ENCODE measurements around the gene ARL17A. TPM values are rescaled to one million over a fixed set of nuclear protein-coding genes. Genes with fewer than 3 reads are reported as not detected.
"Not testable (repeated sequence)": the region's sequence is repeated elsewhere in the genome, so short reads cannot be mapped to it uniquely, and the experiment has no call there.

Gene ARL17A
- total RNA-seq = 10 to 100 TPM; 21.9 to 32.6 (median 23.4) TPM
- total RNA-seq (2013) = 11.6 TPM

- DNase-seq (peak in 1 of 2 donors; percentile 66), ATAC-seq (peak; percentile 91 to 99 (median 92))
- intact Hi-C loops (cut with micrococcal nuclease); H3K4me1 ChIP-seq (ENCODE audit: control insufficient read depth, insufficient read depth, low read length); H3K27me3 Mint-ChIP-seq (ENCODE audit: low read depth in 2 of 2); H3K27me3 ChIP-seq (ENCODE audit: control insufficient read depth, insufficient read depth, low read length); H3K4me3 ChIP-seq (ENCODE audit: low read length); H3K36me3 Mint-ChIP-seq; H3K36me3 ChIP-seq (ENCODE audit: control insufficient read depth, insufficient read depth, low read length); H3K9me3 Mint-ChIP-seq; H3K4me3 Mint-ChIP-seq; H3K4me1 Mint-ChIP-seq; H3K9me3 ChIP-seq (ENCODE audit: control insufficient read depth, insufficient read depth, low read length); H3K27ac Mint-ChIP-seq: not testable (repeated sequence)
- peak within 1 kb of the TSS; percentile 49 for H3K27ac ChIP-seq (ENCODE audit: low read length)
- WGBS (ENCODE audit: insufficient coverage) = no CpG with 5 or more reads among the region's 65 CpGs
Observed at GRCh38 chr17:46579083-46580075, at the start of gene ARL17A. Gene ARL17A (minus strand): TSS chr17:46579691. CDS start chr17:46576322, 3,369 bp downstream.

DNA sequence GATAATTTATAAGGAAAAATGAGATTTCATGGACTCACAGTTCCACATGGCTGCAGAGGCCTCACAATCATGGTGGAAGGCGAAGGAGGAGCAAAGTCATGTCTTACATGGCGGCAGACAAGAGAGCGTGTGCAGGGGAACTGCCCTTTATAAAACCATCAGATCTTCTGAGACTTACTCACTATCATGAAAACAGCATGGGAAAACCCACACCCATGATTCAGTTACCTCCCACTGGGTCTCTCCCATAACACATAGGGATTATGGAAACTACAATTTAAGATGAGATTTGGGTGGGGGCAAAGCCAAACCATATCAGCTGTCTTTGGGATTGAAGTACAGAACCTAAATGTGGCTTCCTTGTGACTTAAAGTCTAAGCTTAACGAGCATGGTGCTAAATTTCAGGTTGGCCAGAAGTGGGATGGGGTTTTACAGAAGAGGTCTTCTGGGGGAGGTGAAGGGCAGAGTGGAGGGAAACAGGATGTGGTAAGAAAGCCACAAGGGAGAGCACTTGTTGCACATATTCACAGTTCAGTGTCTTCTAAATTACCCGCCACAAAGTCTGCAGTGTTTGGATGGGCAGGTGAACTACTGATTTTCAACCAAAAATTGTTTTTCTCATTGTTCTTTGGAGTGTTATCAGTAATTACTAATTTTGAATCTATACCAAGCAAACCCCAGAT is 49.4 kb upstream of the ARL17A start:
- H3K36me3 ChIP-seq (ENCODE audit: control insufficient read depth, insufficient read depth, low read length); intact Hi-C loops (cut with micrococcal nuclease); H3K36me3 Mint-ChIP-seq; H3K4me1 Mint-ChIP-seq; H3K9me3 Mint-ChIP-seq; H3K4me1 ChIP-seq (ENCODE audit: control insufficient read depth, insufficient read depth, low read length); H3K9me3 ChIP-seq (ENCODE audit: control insufficient read depth, insufficient read depth, low read length); DNase-seq; H3K4me3 Mint-ChIP-seq; H3K27ac Mint-ChIP-seq; H3K4me3 ChIP-seq (ENCODE audit: low read length); H3K27me3 Mint-ChIP-seq (ENCODE audit: low read depth in 2 of 2); H3K27ac ChIP-seq (ENCODE audit: low read length); H3K27me3 ChIP-seq (ENCODE audit: control insufficient read depth, insufficient read depth, low read length): not testable (repeated sequence)
- ATAC-seq = peak; percentile 85 to 98 (median 88)
- WGBS (ENCODE audit: insufficient coverage) = no CpG with 5 or more reads among the region's 5 CpGs

GRCh38 chr17:46627452-46627851 is 48.0 kb upstream of the ARL17A start:
- H3K27me3 ChIP-seq (ENCODE audit: control insufficient read depth, insufficient read depth, low read length); H3K4me3 ChIP-seq (ENCODE audit: low read length); H3K36me3 ChIP-seq (ENCODE audit: control insufficient read depth, insufficient read depth, low read length); H3K9me3 ChIP-seq (ENCODE audit: control insufficient read depth, insufficient read depth, low read length); intact Hi-C loops (cut with micrococcal nuclease); H3K4me1 Mint-ChIP-seq; H3K27ac ChIP-seq (ENCODE audit: low read length); H3K27me3 Mint-ChIP-seq (ENCODE audit: low read depth in 2 of 2); H3K9me3 Mint-ChIP-seq; ATAC-seq; H3K4me3 Mint-ChIP-seq; H3K27ac Mint-ChIP-seq; DNase-seq; H3K4me1 ChIP-seq (ENCODE audit: control insufficient read depth, insufficient read depth, low read length); H3K36me3 Mint-ChIP-seq: not testable (repeated sequence)
- WGBS (ENCODE audit: insufficient coverage) = no CpG with 5 or more reads among the region's 2 CpGs

DNA sequence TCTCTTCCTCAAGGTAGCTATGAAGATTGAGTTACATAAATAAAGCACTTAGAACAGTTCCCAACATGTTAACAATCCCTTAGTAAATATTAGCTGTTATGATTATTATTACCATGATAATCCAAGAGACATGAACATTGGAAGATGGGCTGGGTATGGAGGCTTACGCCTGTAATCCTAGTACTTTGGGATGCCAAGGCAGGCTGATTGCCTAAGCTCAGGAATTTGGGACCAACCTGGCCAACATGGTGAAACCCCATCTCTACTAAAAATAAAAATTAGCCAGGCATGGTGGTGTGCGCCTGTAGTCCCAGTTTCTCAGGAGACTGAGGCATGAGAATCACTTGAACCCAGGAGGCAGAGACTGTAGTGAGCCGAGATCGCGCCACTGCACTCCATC is 45.2 kb upstream of the ARL17A start:
- H3K9me3 ChIP-seq (ENCODE audit: control insufficient read depth, insufficient read depth, low read length); H3K4me3 ChIP-seq (ENCODE audit: low read length); ATAC-seq; H3K27ac ChIP-seq (ENCODE audit: low read length); DNase-seq; H3K27ac Mint-ChIP-seq; H3K36me3 Mint-ChIP-seq; H3K4me1 Mint-ChIP-seq; H3K4me1 ChIP-seq (ENCODE audit: control insufficient read depth, insufficient read depth, low read length); intact Hi-C loops (cut with micrococcal nuclease); H3K27me3 Mint-ChIP-seq (ENCODE audit: low read depth in 2 of 2); H3K27me3 ChIP-seq (ENCODE audit: control insufficient read depth, insufficient read depth, low read length); H3K9me3 Mint-ChIP-seq; H3K4me3 Mint-ChIP-seq; H3K36me3 ChIP-seq (ENCODE audit: control insufficient read depth, insufficient read depth, low read length): not testable (repeated sequence)
- no CpG with 5 or more reads among the region's 5 CpGs for WGBS (ENCODE audit: insufficient coverage)

DNA sequence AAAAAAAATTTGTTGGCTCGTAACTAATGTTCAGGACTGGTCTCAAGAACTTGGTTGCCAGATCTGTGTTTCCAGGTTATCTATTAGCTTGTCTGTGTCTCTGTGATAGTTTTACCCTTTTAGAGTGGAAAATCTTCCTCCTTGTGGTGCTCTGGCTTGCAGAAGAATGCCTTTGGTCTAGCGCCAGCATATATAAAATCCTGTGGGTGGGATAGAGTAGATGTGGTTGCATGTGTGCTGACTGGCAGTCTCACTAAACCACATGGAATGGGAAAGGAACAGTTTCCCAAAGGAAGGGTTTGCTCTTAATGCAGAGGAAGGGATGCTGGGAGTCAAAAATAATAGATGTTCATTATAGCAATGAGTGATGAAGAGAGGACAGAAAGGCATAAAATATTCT is 44.3 kb upstream of the ARL17A start:
- H3K27me3 Mint-ChIP-seq (ENCODE audit: low read depth in 2 of 2); H3K4me1 ChIP-seq (ENCODE audit: control insufficient read depth, insufficient read depth, low read length); H3K27ac ChIP-seq (ENCODE audit: low read length); H3K27me3 ChIP-seq (ENCODE audit: control insufficient read depth, insufficient read depth, low read length); H3K9me3 ChIP-seq (ENCODE audit: control insufficient read depth, insufficient read depth, low read length); H3K27ac Mint-ChIP-seq; intact Hi-C loops (cut with micrococcal nuclease); H3K36me3 ChIP-seq (ENCODE audit: control insufficient read depth, insufficient read depth, low read length); ATAC-seq; DNase-seq; H3K9me3 Mint-ChIP-seq; H3K4me3 ChIP-seq (ENCODE audit: low read length); H3K4me3 Mint-ChIP-seq; H3K4me1 Mint-ChIP-seq; H3K36me3 Mint-ChIP-seq: not testable (repeated sequence)
- no CpG with 5 or more reads among the region's 2 CpGs for WGBS (ENCODE audit: insufficient coverage)

DNA sequence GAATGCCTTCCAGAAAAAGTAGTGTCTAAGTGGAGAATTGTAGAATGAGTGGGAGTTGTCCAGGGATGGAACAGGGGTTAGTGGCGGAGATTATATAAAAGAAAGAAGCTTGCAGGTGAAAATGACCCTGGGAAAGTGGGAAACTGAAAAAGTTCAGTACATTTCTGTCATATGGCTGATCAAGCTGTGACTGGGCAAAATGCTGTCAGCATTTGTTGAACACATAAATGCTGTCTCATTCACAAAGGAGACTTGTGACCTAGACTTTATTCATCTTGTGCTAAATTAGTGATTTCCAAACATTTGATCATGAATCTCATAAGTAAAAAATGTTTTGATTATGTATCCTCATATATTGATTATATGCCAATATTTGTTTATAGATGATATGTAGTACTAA is 39.5 kb upstream of the ARL17A start:
- intact Hi-C loops (cut with micrococcal nuclease); H3K27ac Mint-ChIP-seq; DNase-seq; H3K4me1 ChIP-seq (ENCODE audit: control insufficient read depth, insufficient read depth, low read length); H3K36me3 Mint-ChIP-seq; H3K4me3 Mint-ChIP-seq; H3K9me3 ChIP-seq (ENCODE audit: control insufficient read depth, insufficient read depth, low read length); H3K27me3 Mint-ChIP-seq (ENCODE audit: low read depth in 2 of 2); H3K4me1 Mint-ChIP-seq; H3K9me3 Mint-ChIP-seq; H3K27me3 ChIP-seq (ENCODE audit: control insufficient read depth, insufficient read depth, low read length); H3K4me3 ChIP-seq (ENCODE audit: low read length); ATAC-seq; H3K36me3 ChIP-seq (ENCODE audit: control insufficient read depth, insufficient read depth, low read length); H3K27ac ChIP-seq (ENCODE audit: low read length): not testable (repeated sequence)
- WGBS (ENCODE audit: insufficient coverage) = no CpG with 5 or more reads among the region's 1 CpG

- H3K27me3 Mint-ChIP-seq (ENCODE audit: low read depth in 2 of 2); H3K36me3 Mint-ChIP-seq; H3K4me1 Mint-ChIP-seq; H3K4me1 ChIP-seq (ENCODE audit: control insufficient read depth, insufficient read depth, low read length); H3K36me3 ChIP-seq (ENCODE audit: control insufficient read depth, insufficient read depth, low read length); H3K9me3 ChIP-seq (ENCODE audit: control insufficient read depth, insufficient read depth, low read length); H3K4me3 Mint-ChIP-seq; ATAC-seq; H3K9me3 Mint-ChIP-seq; intact Hi-C loops (cut with micrococcal nuclease); H3K27ac Mint-ChIP-seq; H3K4me3 ChIP-seq (ENCODE audit: low read length); H3K27ac ChIP-seq (ENCODE audit: low read length); H3K27me3 ChIP-seq (ENCODE audit: control insufficient read depth, insufficient read depth, low read length); DNase-seq: not testable (repeated sequence)
- no CpG with 5 or more reads among the region's 3 CpGs for WGBS (ENCODE audit: insufficient coverage)
Observed at GRCh38 chr17:46617121-46617520, 37.6 kb upstream of the ARL17A start.
